NB4 (cell line): ENCODE measurements around the gene CDKAL1.

ENCODE experiments used
- TF ChIP-seq, protein P1 (sequence below): IDR thresholded peaks from one replicate; pipeline ENCODE4 v1.5.1; 2012; ENCODE audit warnings: low read depth, low read length
- TF ChIP-seq, protein P2 (sequence below): IDR thresholded peaks from 2 replicates; pipeline ENCODE4 v1.6.1; 2011; ENCODE audit warnings: low read depth, low read length

- TF ChIP-seq, protein P1, sequence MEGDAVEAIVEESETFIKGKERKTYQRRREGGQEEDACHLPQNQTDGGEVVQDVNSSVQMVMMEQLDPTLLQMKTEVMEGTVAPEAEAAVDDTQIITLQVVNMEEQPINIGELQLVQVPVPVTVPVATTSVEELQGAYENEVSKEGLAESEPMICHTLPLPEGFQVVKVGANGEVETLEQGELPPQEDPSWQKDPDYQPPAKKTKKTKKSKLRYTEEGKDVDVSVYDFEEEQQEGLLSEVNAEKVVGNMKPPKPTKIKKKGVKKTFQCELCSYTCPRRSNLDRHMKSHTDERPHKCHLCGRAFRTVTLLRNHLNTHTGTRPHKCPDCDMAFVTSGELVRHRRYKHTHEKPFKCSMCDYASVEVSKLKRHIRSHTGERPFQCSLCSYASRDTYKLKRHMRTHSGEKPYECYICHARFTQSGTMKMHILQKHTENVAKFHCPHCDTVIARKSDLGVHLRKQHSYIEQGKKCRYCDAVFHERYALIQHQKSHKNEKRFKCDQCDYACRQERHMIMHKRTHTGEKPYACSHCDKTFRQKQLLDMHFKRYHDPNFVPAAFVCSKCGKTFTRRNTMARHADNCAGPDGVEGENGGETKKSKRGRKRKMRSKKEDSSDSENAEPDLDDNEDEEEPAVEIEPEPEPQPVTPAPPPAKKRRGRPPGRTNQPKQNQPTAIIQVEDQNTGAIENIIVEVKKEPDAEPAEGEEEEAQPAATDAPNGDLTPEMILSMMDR: no peak
- TF ChIP-seq, protein P2, sequence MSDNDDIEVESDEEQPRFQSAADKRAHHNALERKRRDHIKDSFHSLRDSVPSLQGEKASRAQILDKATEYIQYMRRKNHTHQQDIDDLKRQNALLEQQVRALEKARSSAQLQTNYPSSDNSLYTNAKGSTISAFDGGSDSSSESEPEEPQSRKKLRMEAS: no peak
These were observed 350.8 kb downstream of the CDKAL1 start for GRCh38 chr6:20885076-20885475.
